OCI-M2 (cell line): ENCODE measurements around the gene SPATA31D4.
"Not testable (repeated sequence)": the region's sequence is repeated elsewhere in the genome, so short reads cannot be mapped to it uniquely, and the experiment has no call there.

ENCODE experiments used
- DNase-seq: peaks from one replicate; lab custom pipeline; 2025; ENCODE audit not compliant: unreplicated experiment; lab: John Stamatoyannopoulos, UW

Gene SPATA31D4

DNA sequence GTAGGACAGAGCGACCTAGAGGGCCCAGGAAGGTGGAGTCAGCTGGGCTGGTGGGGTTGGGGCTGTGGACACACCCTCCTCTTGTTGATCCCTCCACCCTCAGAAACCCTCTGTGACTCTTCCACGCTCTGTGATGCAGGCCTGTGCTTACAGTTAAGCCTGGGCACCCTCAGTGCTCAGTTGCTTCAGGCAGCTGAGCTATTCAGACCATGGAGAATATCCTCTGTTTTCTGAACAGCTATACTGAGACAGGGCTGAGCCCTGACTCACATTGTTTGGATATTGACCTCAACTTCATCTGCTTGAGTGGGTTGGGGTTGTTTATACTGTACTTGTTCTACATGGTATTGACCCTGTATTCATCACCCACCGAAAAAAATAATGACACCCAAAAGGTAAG, at the start of gene SPATA31D4:
TSS of gene SPATA31D4 (plus strand) at position 124 of the 400 bp plus-strand sequence. CDS start at position 210, 86 bp downstream.
- DNase-seq = not testable (repeated sequence)

DNA sequence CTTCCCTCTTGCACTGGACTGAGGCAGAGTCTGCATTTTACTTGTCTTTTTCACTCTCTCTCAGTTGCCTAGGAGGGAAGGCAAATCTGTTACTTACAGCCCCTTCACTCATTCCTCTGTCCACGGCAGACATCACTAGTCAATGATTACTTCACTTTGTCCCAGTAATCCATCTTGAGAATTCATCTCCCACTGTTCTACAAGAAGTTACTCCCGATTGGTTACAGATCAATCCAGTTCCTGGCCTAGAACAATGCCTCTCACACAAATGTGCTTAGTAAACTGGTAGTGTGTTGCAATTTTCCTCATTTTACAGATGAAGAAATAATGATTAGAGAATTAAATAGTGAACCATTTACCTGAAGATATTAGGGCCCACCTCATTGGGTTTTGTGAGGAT, 49.7 kb upstream of the SPATA31D4 start:
- no peak for DNase-seq

DNA sequence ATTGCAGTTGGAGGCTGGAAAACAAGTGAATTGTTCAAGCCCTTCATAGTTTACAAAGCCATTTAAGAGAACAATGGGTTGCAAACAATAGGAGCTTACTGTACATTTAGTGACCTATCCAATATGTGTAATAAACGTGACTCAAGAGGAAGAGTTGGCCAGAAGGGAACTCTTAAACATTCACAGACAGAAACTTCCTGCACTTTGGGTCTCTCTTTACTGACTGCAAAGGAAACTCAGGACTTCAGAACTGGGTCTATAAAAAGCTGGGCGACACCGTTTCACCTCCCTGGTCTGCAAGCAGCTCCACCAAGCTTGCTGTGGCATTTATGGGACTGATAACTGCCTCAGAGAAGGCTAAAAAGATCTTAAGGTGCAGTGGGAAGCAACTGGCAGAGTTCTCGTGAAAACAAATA, 48.7 kb upstream of the SPATA31D4 start:
- no peak for DNase-seq

DNA sequence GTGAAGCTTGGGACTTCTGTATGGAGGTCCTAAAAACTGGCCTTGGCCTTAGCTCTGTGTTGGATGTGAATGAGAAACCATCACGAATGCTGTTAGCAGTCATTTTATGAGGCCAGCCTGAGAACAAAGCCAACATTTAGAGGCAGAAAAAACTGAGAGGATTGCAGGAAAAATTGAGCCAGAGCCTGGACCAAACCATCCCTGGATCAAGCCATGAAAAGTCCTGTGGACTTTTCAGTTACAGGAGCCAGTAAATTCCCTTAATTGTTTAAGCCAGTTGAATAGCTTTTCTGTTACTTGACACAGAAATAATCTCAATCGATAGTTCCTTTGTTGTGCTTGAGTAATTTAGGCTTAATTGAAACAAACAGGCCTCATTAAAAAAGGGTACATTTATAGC, 42.6 kb upstream of the SPATA31D4 start:
- DNase-seq = no peak

DNA sequence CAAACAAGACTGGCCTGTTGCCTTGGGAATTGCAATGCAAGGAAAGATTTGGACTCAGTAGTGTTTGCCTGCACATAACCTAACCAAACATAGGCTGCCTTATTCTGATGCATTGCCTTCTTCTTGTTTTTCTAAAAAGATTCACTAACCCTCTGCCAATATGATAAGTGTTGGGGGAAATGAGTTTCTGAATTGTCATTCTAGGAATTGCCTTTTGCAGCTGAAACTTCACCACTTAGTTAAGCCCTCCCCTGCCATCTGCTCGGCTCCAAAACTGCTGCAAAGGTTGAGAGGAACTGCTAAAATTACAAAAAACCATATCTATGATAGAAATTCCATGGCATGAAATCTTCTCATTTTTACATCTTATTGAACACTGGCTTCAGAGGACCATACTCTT, 41.6 kb upstream of the SPATA31D4 start:
- no peak for DNase-seq

DNA sequence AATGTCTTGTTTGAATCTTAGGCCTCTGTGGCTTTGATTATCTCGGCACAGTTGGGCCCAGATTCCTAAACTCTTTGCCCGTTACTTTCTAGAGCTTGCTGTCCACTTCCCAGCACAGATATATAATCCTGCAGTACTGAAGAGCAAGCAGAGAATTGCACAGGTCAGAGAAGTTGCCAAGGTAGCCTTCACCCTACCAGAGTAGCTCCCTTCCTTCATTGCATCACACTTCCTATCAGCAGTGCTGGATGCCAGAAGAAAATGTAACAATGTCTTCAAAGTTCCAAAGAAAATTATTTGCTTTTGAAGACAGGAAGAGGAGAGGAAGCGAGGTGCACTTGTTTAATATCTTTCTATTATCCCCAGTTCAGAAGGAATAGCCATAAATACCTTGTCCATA, 38.1 kb upstream of the SPATA31D4 start:
- DNase-seq = no peak

DNA sequence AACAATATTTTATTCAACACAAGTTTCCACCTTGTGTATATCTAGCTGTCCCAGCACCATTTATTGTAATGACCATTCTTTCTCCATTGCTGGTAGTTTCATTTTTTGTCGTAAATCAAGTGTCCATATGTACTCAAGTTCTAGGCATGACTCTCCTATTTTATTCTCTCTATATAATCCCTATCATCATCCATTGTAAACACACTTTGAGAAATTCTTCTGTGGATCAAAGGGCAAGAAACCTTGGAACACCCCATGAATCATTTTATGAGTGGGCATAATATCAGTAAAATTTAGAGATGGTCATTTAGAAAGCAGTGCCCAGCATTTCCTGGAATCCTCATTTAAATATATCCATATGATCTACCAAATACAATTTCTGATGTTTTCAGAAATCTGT, 35.8 kb upstream of the SPATA31D4 start:
- no peak for DNase-seq

DNA sequence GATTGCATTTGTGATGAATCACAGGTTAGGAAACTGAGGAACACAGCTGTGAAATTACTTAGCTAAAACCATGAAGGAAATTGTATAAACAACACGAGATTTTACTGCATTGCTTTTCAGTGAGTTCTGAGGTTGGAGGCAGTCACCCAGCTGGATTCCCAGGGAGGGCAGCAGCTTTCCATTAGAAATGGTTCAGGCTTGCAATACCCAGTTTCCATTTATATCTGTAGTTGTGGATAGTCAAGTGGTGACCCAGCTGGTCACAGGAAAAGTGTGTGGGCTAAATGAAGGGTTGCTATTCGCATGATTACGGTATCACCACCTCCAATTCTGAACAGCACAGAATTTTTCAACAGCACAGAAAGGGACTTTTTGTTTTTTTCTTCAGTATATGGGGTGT, 34.3 kb upstream of the SPATA31D4 start:
- DNase-seq = no peak

DNA sequence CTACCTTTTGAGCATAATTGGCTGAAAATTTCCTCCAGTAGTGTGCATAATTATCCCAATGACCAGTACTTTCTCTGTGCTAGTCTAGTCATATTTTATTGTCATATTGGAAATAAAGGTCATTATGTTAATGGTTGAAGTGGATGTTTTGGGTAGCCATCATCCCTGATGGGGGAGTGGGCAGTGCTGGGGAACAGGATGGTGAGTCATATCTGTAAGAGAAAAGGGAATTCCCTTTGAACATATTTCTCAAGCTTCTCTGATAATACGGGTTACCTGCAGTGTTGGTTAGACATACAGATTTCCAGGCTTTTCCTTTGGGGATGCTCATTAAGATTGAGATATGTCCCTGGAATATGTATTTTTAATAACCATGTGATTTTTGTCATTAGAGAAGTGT, 33.3 kb upstream of the SPATA31D4 start:
- DNase-seq = no peak

DNA sequence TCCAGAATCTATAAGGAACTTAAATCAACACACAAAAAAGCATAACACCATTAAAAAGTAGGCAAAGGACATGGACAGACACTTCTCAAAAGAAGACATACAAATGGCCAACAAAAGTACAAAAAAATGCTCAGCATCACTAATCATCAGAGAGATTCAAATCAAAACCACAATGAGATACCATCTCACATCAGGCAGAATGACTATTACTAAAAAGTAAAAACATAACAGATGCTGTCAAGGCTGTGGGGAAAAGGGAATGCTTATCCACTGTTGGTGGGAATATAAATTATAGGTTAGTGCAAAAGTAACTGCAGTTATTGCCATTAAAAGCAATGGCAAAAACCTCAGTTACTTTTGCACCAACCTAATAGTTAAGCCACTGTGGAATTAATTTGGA, 32.2 kb upstream of the SPATA31D4 start:
- no peak for DNase-seq

DNA sequence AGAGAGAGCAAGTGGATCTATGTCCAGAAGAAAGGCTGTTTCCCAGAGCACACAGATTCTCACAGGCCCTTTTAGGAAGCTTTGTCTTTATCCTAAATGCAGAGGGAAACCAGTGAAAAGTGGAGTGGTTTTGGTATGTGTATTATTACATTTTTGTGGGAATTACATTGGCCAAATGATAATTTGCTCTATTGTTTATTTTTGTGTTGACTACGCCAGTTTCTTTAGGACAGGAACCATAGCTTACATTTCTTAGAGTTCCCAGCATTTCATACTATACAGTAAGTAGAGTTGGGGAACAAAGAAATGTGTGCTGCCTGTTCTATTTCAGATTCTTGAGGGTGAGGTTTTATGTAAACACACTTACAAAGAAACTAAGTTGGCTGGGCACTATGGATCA, 29.4 kb upstream of the SPATA31D4 start:
- no peak for DNase-seq

DNA sequence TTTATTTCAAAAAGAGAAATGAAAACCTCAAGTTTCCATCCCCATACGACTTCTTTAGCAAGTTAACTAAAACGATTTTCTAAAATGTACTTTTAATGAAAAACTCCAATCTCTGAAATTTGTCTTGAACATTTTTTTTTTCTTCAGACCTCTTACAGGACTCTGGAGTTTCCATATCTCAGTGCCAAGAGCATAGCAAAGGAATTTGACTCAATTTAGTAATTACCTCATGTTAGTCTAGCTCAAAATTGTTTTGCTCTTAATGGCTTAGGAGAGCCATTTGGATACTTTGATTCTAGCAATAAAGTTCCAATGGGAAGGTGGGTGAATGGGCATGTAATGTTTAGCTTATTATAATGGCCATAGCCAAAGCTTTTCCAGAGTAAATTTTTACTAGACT, 26.0 kb upstream of the SPATA31D4 start:
- DNase-seq = no peak

DNA sequence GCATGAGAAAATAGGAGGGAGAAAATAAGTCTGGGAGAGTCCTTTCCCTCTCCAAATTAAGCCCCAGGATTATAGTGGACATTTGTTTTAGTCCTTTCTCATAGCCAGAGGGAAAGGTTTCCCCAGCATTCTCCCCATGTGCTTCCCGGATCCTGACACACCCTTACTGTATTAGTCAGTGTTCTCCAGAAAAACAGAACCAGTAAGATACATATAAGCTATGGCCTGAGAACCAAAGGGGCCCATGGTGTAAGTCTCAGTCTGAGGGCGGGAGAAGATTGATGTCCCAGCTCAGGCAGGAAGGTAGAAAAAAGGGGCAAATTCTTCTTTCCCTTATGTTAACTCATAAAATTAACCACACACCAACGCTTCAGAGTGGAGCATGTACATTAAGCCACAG, 25.6 kb upstream of the SPATA31D4 start:
- DNase-seq = no peak

DNA sequence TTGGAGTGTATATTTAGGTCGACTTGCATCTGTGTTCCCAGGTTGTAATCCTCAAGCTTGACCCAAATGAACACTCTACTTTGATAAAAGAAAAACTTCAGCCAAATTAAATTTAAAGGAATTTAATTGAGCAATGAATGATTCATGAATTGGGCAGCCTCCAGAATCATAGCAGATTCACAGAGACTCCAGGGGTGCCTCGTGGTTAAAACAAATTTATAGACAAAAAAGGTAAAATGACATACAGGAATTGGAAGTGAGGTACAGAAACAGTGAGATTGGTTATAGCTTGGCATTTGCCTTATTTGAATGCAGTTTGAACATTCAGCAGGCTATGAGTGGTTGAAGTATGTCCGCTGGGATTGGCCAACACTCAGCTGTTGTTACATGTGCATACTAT, 21.6 kb upstream of the SPATA31D4 start:
- DNase-seq = no peak

DNA sequence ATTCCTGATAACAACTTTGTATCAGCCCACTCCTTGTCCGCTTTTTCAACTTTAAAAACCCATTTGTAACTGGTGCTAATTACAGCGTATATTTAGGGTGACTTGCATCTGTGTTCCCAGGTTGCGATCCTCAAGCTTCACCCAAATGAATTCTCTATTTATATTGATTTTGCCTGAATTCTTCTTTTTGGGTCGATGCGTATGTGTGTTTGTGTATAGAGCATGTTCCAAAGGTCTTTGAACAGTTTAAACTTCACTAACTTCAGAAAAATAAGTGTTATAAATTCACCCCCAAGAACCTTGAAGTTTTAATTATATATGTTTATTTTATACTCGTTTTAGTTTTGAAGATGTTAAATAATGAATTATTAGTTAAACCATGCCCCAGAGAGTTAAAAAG, 16.1 kb upstream of the SPATA31D4 start:
- no peak for DNase-seq

DNA sequence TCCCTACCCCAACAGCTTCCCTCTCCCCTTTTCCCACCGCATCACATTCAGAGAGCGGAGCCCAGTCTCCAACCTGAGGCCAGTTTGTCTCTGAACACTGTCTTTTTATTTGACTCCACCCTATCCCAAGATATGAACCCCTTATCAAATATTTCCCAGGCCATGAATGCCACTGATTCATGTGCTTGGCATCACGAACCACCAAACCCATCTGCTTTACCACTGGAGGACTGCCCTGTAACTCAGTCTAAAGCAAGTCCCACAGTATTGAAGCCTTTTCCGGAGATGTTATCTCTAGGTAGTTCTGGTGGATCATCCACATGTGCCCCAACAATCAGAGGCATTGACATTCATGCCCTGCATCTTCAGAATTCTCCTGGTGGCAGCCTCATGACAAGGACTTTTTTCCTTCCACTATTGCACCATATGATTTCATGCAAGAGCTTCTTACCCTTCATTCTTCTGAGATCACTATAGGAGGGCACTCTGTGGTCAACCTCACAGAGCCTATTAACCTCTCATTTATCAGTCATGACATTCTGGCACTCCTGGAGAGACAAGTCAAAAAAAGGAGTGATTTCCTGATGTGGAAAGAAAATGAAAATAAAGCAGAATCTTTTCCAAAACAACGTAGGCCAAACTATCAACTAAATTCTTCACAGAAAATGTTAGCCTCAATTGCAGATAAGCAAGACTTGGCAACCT, 12.3 kb upstream of the SPATA31D4 start:
- DNase-seq = no peak

DNA sequence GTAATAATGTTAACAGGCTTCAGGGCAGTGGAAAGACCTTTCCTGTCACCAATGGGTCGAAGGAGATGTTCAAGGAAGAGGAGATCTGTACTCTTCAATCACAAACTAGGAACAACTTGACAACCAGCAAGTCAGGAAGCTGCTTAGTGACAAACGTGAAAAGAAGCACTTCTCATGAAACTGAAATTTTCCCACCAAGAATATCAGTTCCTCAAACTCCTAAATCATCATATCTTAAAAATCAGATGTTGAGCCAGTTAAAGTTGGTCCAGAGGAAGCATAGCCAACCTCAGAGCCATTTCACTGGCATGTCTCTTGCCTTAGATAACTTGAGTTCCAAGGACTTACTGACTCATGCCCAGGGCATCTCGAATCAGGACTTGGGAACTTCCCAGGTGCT, 9.7 kb upstream of the SPATA31D4 start:
- DNase-seq = not testable (repeated sequence)

DNA sequence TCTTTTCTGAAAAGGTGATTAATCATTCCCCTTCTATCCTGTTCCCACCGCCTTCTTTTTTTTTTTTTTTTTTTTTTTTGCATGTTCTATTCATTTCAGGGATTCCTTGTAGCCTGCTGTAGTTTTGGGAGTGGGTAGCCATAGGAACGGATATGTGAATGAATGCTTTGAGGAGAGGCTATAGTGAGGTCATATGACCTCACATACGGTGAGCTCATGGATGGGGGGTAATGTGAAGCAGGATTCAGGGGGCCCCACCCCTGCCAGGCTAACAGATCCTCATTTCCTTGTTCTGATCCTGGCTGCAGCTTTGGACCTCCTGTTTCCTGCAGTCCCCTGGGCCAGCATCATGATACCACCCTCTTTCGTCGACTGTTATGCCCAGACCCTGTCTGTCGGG, 1.9 kb downstream of the SPATA31D4 start:
- not testable (repeated sequence) for DNase-seq

DNA sequence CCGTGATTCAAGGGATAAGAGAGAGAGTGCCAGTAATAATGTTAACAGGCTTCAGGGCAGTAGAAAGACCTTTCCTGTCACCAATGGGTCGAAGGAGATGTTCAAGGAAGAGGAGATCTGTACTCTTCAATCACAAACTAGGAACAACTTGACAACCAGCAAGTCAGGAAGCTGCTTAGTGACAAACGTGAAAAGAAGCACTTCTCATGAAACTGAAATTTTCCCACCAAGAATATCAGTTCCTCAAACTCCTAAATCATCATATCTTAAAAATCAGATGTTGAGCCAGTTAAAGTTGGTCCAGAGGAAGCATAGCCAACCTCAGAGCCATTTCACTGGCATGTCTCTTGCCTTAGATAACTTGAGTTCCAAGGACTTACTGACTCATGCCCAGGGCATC, 5.3 kb downstream of the SPATA31D4 start:
- DNase-seq = not testable (repeated sequence)

DNA sequence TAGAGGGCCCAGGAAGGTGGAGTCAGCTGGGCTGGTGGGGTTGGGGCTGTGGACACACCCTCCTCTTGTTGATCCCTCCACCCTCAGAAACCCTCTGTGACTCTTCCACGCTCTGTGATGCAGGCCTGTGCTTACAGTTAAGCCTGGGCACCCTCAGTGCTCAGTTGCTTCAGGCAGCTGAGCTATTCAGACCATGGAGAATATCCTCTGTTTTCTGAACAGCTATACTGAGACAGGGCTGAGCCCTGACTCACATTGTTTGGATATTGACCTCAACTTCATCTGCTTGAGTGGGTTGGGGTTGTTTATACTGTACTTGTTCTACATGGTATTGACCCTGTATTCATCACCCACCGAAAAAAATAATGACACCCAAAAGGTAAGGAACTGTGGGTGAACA, 15.2 kb downstream of the SPATA31D4 start, which contains the start of gene SPATA31D3:
TSS of gene SPATA31D3 (plus strand) at position 108 of the 400 bp plus-strand sequence. CDS start at position 194, 86 bp downstream.
- DNase-seq = not testable (repeated sequence)

DNA sequence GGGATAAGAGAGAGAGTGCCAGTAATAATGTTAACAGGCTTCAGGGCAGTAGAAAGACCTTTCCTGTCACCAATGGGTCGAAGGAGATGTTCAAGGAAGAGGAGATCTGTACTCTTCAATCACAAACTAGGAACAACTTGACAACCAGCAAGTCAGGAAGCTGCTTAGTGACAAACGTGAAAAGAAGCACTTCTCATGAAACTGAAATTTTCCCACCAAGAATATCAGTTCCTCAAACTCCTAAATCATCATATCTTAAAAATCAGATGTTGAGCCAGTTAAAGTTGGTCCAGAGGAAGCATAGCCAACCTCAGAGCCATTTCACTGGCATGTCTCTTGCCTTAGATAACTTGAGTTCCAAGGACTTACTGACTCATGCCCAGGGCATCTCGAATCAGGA, 20.4 kb downstream of the SPATA31D4 start:
- not testable (repeated sequence) for DNase-seq

DNA sequence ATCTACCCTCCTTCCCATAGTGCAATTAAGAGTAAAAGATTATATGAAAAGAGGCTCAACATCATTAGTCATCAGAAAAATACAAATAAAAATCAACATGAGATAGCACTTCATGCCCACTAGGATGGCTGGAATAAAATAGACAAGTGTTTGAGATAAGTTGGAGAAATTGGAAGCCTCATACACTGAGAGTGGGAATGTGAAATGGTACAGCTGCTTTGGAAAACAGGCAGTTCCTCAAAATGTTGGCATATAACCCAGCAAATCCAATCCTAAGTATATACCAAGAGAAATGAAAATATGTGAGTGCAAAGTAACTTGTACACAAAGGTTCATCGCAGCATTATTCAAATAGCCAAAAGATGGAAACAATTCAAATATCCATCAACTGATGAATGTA, 24.9 kb downstream of the SPATA31D4 start:
- no peak for DNase-seq

DNA sequence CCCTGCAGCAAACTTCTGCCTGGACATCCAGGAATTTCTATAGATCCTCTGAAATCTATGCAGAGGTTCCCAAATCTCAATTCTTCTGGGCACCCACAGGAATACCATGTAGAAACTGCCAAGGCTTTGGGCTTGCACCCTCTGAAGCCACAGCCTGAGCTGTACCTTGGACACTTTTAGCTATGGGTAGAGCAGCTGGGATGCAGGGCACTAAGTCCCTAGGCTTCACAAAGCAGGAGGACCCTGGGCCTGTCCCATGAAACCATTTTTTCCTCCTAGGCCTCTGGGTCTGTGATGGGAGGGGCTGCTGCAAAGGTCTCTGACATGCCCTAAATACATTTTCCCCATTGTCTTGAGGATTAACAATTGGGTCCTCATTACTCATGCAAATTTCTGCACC, 27.4 kb downstream of the SPATA31D4 start:
- no peak for DNase-seq
